Endothelial cell of umbilical vein (primary cell): ENCODE measurements around the gene LDB3. TPM values are rescaled to one million over a fixed set of nuclear protein-coding genes. Genes with fewer than 3 reads are reported as not detected.

Source experiments
- BruUV-seq: library from RNA; stranded (reverse); fragments of 400-500 nt; replicated peaks from 2 replicates; lab custom pipeline; 2021; lab: Mats Ljungman, UMichigan
- CTCF ChIA-PET: fragments of 300-600, 350-600 bp; sonication (Branson Sonifier 250); formaldehyde crosslinking; loops from one replicate; lab custom pipeline; 2021; ENCODE audit warnings: antibody characterized with exemption, inconsistent platforms; lab: Charles Lee
- POLR2A ChIA-PET: fragments of 300-600, 350-600 bp; sonication (Branson Sonifier 250); formaldehyde crosslinking; loops from one replicate; lab custom pipeline; 2021; ENCODE audit warnings: antibody characterized with exemption, inconsistent platforms; lab: Charles Lee
- DNase-seq: peaks from one replicate; pipeline ENCODE4 v3.0.0-alpha.2; 2011; ENCODE audit warnings: low read depth, low spot score
- FAIRE-seq: peaks from 2 replicates; lab custom pipeline; 2011; peaks lifted over from hg19 to GRCh38; lab: Jason Lieb, UNC
- H2AFZ ChIP-seq: 2 replicates; pipeline ENCODE4 v1.6.0; 2012; ENCODE audit warnings: low read depth, low read length, control low read depth, inconsistent platforms
- H3K27ac ChIP-seq: 2 replicates; pipeline ENCODE4 v1.5.1; 2011; ENCODE audit warnings: low read depth, mild to moderate bottlenecking, control low read depth, low read length, moderate library complexity; ENCODE audit not compliant: insufficient read depth
- H3K27me3 ChIP-seq, 2 experiments: 2 replicates each; pipeline versions ENCODE4 v1.6.0 to v1.6.1; 2011; ENCODE audit warnings: low read length in 2 of 2, mixed read lengths in 1 of 2; ENCODE audit not compliant: control insufficient read depth in 2 of 2, insufficient read depth in 2 of 2
- H3K36me3 ChIP-seq, 2 experiments: 2 replicates in 1 of 2; 3 replicates in 1 of 2; pipeline ENCODE4 v1.5.1; 2011; ENCODE audit warnings: low read length in 2 of 2, mild to moderate bottlenecking in 1 of 2, moderate library complexity in 1 of 2; ENCODE audit not compliant: control insufficient read depth in 2 of 2, insufficient read depth in 2 of 2; ENCODE audit errors: extremely low read depth in 1 of 2
- H3K4me1 ChIP-seq: 3 replicates; pipeline ENCODE4 v1.5.1; 2011; ENCODE audit warnings: mild to moderate bottlenecking, low read length; ENCODE audit not compliant: control insufficient read depth, insufficient read depth; ENCODE audit errors: extremely low read depth
- H3K4me2 ChIP-seq: 2 replicates; pipeline ENCODE4 v1.6.1; 2011; ENCODE audit warnings: low read length, control low read depth, mixed read lengths; ENCODE audit not compliant: insufficient read depth
- H3K4me3 ChIP-seq, 3 experiments: fragments of 200-600 bp in 1 of 3; sonication (generic), shearing (Covaris generic) in 1 of 3; replicated peaks in 1 of 3; 2 replicates each; pipeline ENCODE4 v1.5.1; 2011 to 2016; ENCODE audit warnings: control low read depth in 3 of 3, low read length in 3 of 3, mild to moderate bottlenecking in 2 of 3, inconsistent platforms in 1 of 3, low read depth in 1 of 3, moderate library complexity in 1 of 3; ENCODE audit not compliant: insufficient read depth in 1 of 3
- H3K79me2 ChIP-seq: 2 replicates; pipeline ENCODE4 v1.6.0; 2012; ENCODE audit warnings: low read length, inconsistent platforms; ENCODE audit not compliant: control insufficient read depth, insufficient read depth
- H3K9ac ChIP-seq: replicated peaks from 2 replicates; pipeline ENCODE3; 2011; ENCODE audit warnings: low read length, control low read depth; ENCODE audit not compliant: insufficient read depth; ENCODE audit errors: extremely low read depth
- H3K9me1 ChIP-seq: replicated peaks from 3 replicates; pipeline ENCODE4 v1.6.0; 2011; ENCODE audit warnings: mild to moderate bottlenecking, low read length; ENCODE audit not compliant: control insufficient read depth, insufficient read depth; ENCODE audit errors: extremely low read depth
- H3K9me3 ChIP-seq: replicated peaks from 2 replicates; pipeline ENCODE4 v1.5.1; 2012; ENCODE audit warnings: low read length, inconsistent platforms; ENCODE audit not compliant: control insufficient read depth, insufficient read depth
- H4K20me1 ChIP-seq: replicated peaks from 2 replicates; pipeline ENCODE3; 2011; ENCODE audit warnings: mild to moderate bottlenecking, low read length; ENCODE audit not compliant: control insufficient read depth, insufficient read depth; ENCODE audit errors: extremely low read depth
- CTCF ChIP-seq, 2 donors: IDR thresholded peaks; 1 replicate in 1 of 2; 2 replicates in 1 of 2; pipeline ENCODE4 v1.5.1; 2011; ENCODE audit warnings: low read length in 2 of 2, mild to moderate bottlenecking in 2 of 2, moderate library complexity in 2 of 2, control low read depth in 1 of 2, inconsistent platforms in 1 of 2, low read depth in 1 of 2; ENCODE audit not compliant: insufficient read depth in 1 of 2; ENCODE audit errors: extremely low read depth in 1 of 2
- EZH2 ChIP-seq: IDR thresholded peaks from 2 replicates; pipeline ENCODE4 v1.6.1; 2012; ENCODE audit warnings: borderline replicate concordance, low read depth, mild to moderate bottlenecking, moderate library complexity, low read length, inconsistent platforms; ENCODE audit not compliant: severe bottlenecking
- FOS ChIP-seq: IDR thresholded peaks from 2 replicates; pipeline ENCODE4 v1.6.1; 2011; ENCODE audit warnings: mild to moderate bottlenecking, low read length, moderate library complexity, borderline replicate concordance; ENCODE audit not compliant: insufficient read depth
- GATA2 ChIP-seq: IDR thresholded peaks from 2 replicates; pipeline ENCODE4 v1.7.0; 2011; ENCODE audit warnings: low read depth, mild to moderate bottlenecking, moderate library complexity, mixed read lengths, low read length; ENCODE audit not compliant: insufficient read length, insufficient read depth
- JUN ChIP-seq: IDR thresholded peaks from 2 replicates; pipeline ENCODE4 v1.6.1; 2011; ENCODE audit warnings: borderline replicate concordance, low read depth; ENCODE audit not compliant: insufficient read length, insufficient read depth
- MYC ChIP-seq: IDR thresholded peaks from one replicate; pipeline ENCODE4 v1.6.1; 2011; ENCODE audit warnings: mild to moderate bottlenecking, low read depth, low read length
- POLR2A ChIP-seq: IDR thresholded peaks from 2 replicates; pipeline ENCODE4 v1.6.1; 2012; ENCODE audit warnings: low read depth, mild to moderate bottlenecking, control low read depth, low read length
- POLR2AphosphoS5 ChIP-seq: IDR thresholded peaks from 2 replicates; pipeline ENCODE4 v1.6.1; 2012; ENCODE audit warnings: low read depth, mild to moderate bottlenecking, control low read depth, low read length, moderate library complexity; ENCODE audit not compliant: insufficient read depth
- dilution Hi-C: fragments of 300-500 bp; cut with MboI; formaldehyde crosslinking; loops from one replicate; pipeline ENCODE4 v1.15.0; 2019; ENCODE audit warnings: low sequenced_read_pairs; ENCODE audit not compliant: extremely low pct_ligation_motif_present
- intact Hi-C: fragments of 100-400 bp; cut with micrococcal nuclease; formaldehyde crosslinking; loops from one replicate; pipeline ENCODE4 v1.10.0; 2022
- polyA plus RNA-seq, 4 experiments: library from polyadenylated mRNA; depleted of rRNA in 3 of 4; stranded (reverse) in 3 of 4; unstranded in 1 of 4; fragments of >200 nt; gene quantifications; 2 replicates each; pipeline versions ENCODE4 v1.2.1 to v1.2.3, GENCODE V29; 2011 to 2012; ENCODE audit warnings: missing spikeins in 1 of 4
- total RNA-seq: library from RNA; stranded (reverse); gene quantifications from 2 replicates; pipeline ENCODE4 v1.2.3, GENCODE V29; 2021
- TF ChIP-seq, protein P1 (sequence below): IDR thresholded peaks from 2 replicates; pipeline ENCODE4 v1.6.1; 2011; ENCODE audit not compliant: insufficient read depth, insufficient read length

Gene LDB3
- total and polyA plus RNA-seq, 2 donors (not counting 3 experiments of a cell fraction or from before 2014, with no cell fraction given), result not detected

GRCh38 chr10:86653987-86654386 lies 14.3 kb upstream of the LDB3 start:
- no peak for FAIRE-seq
- Histone ChIP-seq H3K9ac (no peak overlapping the region), H3K4me3 (no peak overlapping the region), H2AFZ (no peak overlapping the region), H3K27me3 (no peaks in the 10 kb centered on the region), H3K9me1 (no peaks in the 10 kb centered on the region), H3K4me1 (no peaks in the 10 kb centered on the region), H4K20me1 (no peaks in the 10 kb centered on the region), H3K79me2 (no peaks in the 10 kb centered on the region), H3K27ac (no peak overlapping the region), H3K9me3 (no peaks in the 10 kb centered on the region), H3K36me3 (no peaks in the 10 kb centered on the region), H3K4me2 (no peak overlapping the region)
- BruUV-seq, result no TSS peak
- ChIA-PET POLR2A (no interaction called here), CTCF (no interaction called here)
- TF ChIP-seq GATA2, result no peak
- TF ChIP-seq, protein P1, sequence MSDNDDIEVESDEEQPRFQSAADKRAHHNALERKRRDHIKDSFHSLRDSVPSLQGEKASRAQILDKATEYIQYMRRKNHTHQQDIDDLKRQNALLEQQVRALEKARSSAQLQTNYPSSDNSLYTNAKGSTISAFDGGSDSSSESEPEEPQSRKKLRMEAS, result no peak
- no peak for TF ChIP-seq POLR2A
- TF ChIP-seq MYC, result no peak
- TF ChIP-seq FOS, result no peak
- no peak for TF ChIP-seq CTCF (IDR thresholded peaks at IDR 0.05; ENCODE audit: extremely low read depth in 1 of 2, insufficient read depth in 1 of 2, low read depth in 1 of 2, low read length in 2 of 2)
- TF ChIP-seq EZH2, result no peak
- no peak for TF ChIP-seq JUN
- no peak for TF ChIP-seq POLR2AphosphoS5
- DNase-seq, result no peak
- intact Hi-C loops, result no loop called here
- dilution Hi-C loops, result no loop called here
